HepG2 (cell line): ENCODE results near the gene GLB1L. TPM values are rescaled to one million over a fixed set of nuclear protein-coding genes. Genes with fewer than 3 reads are reported as not detected.

Source experiments
- CBFB ChIP-seq: sonication (generic); formaldehyde crosslinking; IDR thresholded peaks from 2 replicates; pipeline ENCODE4 v1.4.0; 2020; ENCODE audit warnings: missing genetic modification reagents
- CCAR2 ChIP-seq: fragments of 200-400 bp; formaldehyde crosslinking; optimal IDR thresholded peaks from 2 replicates; pipeline ENCODE3; 2018; ENCODE audit warnings: low read depth, mild to moderate bottlenecking, low read length, moderate library complexity
- EEA1 ChIP-seq: sonication (generic); formaldehyde crosslinking; IDR thresholded peaks from 2 replicates; pipeline ENCODE4 v1.5.1; 2020; ENCODE audit warnings: mild to moderate bottlenecking, missing genetic modification reagents, borderline replicate concordance
- FOXM1 ChIP-seq: sonication (generic); formaldehyde crosslinking; IDR thresholded peaks from 2 replicates; pipeline ENCODE4 v1.5.0; 2020; ENCODE audit warnings: missing genetic modification reagents
- HDAC6 ChIP-seq: fragments of 200-600 bp; sonication (generic); IDR thresholded peaks from 2 replicates; pipeline ENCODE4 v1.7.0; 2017; ENCODE audit warnings: mild to moderate bottlenecking, antibody characterized with exemption, low read length, low read depth
- HHEX ChIP-seq: IDR thresholded peaks from 2 replicates; pipeline ENCODE4 v1.6.1; 2016; ENCODE audit warnings: control low read depth
- KMT2B ChIP-seq: IDR thresholded peaks from 2 replicates; pipeline ENCODE4 v1.6.1; 2016; ENCODE audit warnings: missing genetic modification reagents, missing compliant biosample characterization
- NBN ChIP-seq: fragments of 450-650 bp; conservative IDR thresholded peaks from 2 replicates; pipeline ENCODE4 v1.6.1; 2017
- PCBP1 ChIP-seq: fragments of 200-400 bp; formaldehyde crosslinking; IDR thresholded peaks from 2 replicates; pipeline ENCODE4 v1.6.1; 2017; ENCODE audit warnings: mild to moderate bottlenecking, low read depth, low read length, borderline replicate concordance
- PPARG ChIP-seq: conservative IDR thresholded peaks from 2 replicates; pipeline ENCODE4 v1.6.1; 2016; ENCODE audit warnings: missing biosample characterization, missing genetic modification reagents
- RELA ChIP-seq: sonication (generic); formaldehyde crosslinking; IDR thresholded peaks from 2 replicates; pipeline ENCODE4 v1.4.0; 2020; ENCODE audit warnings: missing genetic modification reagents
- RFX1 ChIP-seq: fragments of 450-650 bp; IDR thresholded peaks from 2 replicates; pipeline ENCODE4 v1.6.1; 2017
- RFX5 ChIP-seq: IDR thresholded peaks from 2 replicates; pipeline ENCODE4 v1.6.1; 2011; ENCODE audit warnings: low read depth, low read length, improper control_type of control experiment
- TP53 ChIP-seq: sonication (generic); formaldehyde crosslinking; conservative IDR thresholded peaks from 2 replicates; pipeline ENCODE4 v1.4.0; 2020; ENCODE audit warnings: missing genetic modification reagents
- U2AF1 ChIP-seq: fragments of 200-400 bp; formaldehyde crosslinking; optimal IDR thresholded peaks from 2 replicates; pipeline ENCODE3; 2017; ENCODE audit warnings: mild to moderate bottlenecking, low read depth, low read length
- ZC3H4 ChIP-seq: sonication (generic); formaldehyde crosslinking; IDR thresholded peaks from 2 replicates; pipeline ENCODE4 v1.4.0; 2020; ENCODE audit warnings: missing genetic modification reagents, borderline replicate concordance
- ZEB1 ChIP-seq: IDR thresholded peaks from 2 replicates; pipeline ENCODE4 v1.6.1; 2012; ENCODE audit warnings: mild to moderate bottlenecking, low read depth, inconsistent platforms; ENCODE audit not compliant: insufficient replicate concordance
- ZFAT ChIP-seq: sonication (generic); formaldehyde crosslinking; conservative IDR thresholded peaks from 2 replicates; pipeline ENCODE4 v1.8.1; 2023; ENCODE audit warnings: missing genetic modification reagents, inconsistent platforms
- ZKSCAN5 ChIP-seq: sonication (generic); formaldehyde crosslinking; IDR thresholded peaks from 2 replicates; pipeline ENCODE4 v1.5.1; 2020; ENCODE audit warnings: mild to moderate bottlenecking, missing genetic modification reagents
- ZMYM2 ChIP-seq: sonication (generic); formaldehyde crosslinking; IDR thresholded peaks from 2 replicates; pipeline ENCODE4 v1.8.0; 2022; ENCODE audit warnings: mild to moderate bottlenecking, missing genetic modification reagents
- ZNF230 ChIP-seq: sonication (generic); formaldehyde crosslinking; IDR thresholded peaks from 2 replicates; pipeline ENCODE4 v1.4.0; 2020; ENCODE audit warnings: mild to moderate bottlenecking, missing genetic modification reagents
- ZNF335 ChIP-seq: sonication (generic); formaldehyde crosslinking; IDR thresholded peaks from 2 replicates; pipeline ENCODE4 v1.4.0; 2020; ENCODE audit warnings: missing genetic modification reagents
- ZNF451 ChIP-seq: sonication (generic); formaldehyde crosslinking; IDR thresholded peaks from 2 replicates; pipeline ENCODE4 v1.5.0; 2020; ENCODE audit warnings: mild to moderate bottlenecking, missing genetic modification reagents
- ZNF567 ChIP-seq: sonication (generic); formaldehyde crosslinking; IDR thresholded peaks from 2 replicates; pipeline ENCODE4 v1.8.1; 2023; ENCODE audit warnings: mild to moderate bottlenecking, missing genetic modification reagents, borderline replicate concordance
- ZNF619 ChIP-seq: sonication (generic); formaldehyde crosslinking; IDR thresholded peaks from 2 replicates; pipeline ENCODE4 v1.4.0; 2020; ENCODE audit warnings: mild to moderate bottlenecking, missing genetic modification reagents
- ZSCAN30 ChIP-seq: sonication (generic); formaldehyde crosslinking; IDR thresholded peaks from 2 replicates; pipeline ENCODE4 v1.5.0; 2020; ENCODE audit warnings: mild to moderate bottlenecking, missing genetic modification reagents
- polyA plus RNA-seq, 8 experiments: library from polyadenylated mRNA; depleted of rRNA in 3 of 8; stranded (reverse) in 7 of 8; unstranded in 1 of 8; fragments of >200 nt; fragmentation: Illumina TruSeq in 4 of 8; extraction: Trizol in 4 of 8; gene quantifications; 2 replicates each; pipeline versions ENCODE4 v1.2.1 to v1.2.3, GENCODE V29; 2011 to 2016; ENCODE audit warnings: low read depth in 4 of 8, missing spikeins in 1 of 8, mixed read lengths in 1 of 8; ENCODE audit not compliant: insufficient read depth in 1 of 8
- total RNA-seq, 5 experiments: library from RNA; depleted of rRNA; stranded (reverse); fragments of >200 nt; fragmentation: Illumina TruSeq; extraction: Trizol; gene quantifications; 2 replicates each; pipeline ENCODE4 v1.2.3, GENCODE V29; 2016; ENCODE audit warnings: low read depth in 1 of 5
- TF ChIP-seq, protein P1 (sequence below): sonication (generic); formaldehyde crosslinking; IDR thresholded peaks from 2 replicates; pipeline ENCODE4 v1.9.0; 2022; ENCODE audit warnings: low read depth, missing genetic modification reagents
- TF ChIP-seq, protein P2 (sequence below): sonication (generic); formaldehyde crosslinking; IDR thresholded peaks from 2 replicates; pipeline ENCODE4 v1.8.1; 2023; ENCODE audit warnings: mild to moderate bottlenecking, missing genetic modification reagents
- TF ChIP-seq, protein P3 (sequence below): sonication (generic); formaldehyde crosslinking; IDR thresholded peaks from 2 replicates; pipeline ENCODE4 v1.8.1; 2023; ENCODE audit warnings: missing genetic modification reagents, inconsistent platforms, borderline replicate concordance

GLB1L gene
- total and polyA plus RNA-seq, 2 of the 13 experiments (the other 11 are each of a cell fraction or from before 2014, with no cell fraction given): 6.8 to 7.3 TPM

DNA sequence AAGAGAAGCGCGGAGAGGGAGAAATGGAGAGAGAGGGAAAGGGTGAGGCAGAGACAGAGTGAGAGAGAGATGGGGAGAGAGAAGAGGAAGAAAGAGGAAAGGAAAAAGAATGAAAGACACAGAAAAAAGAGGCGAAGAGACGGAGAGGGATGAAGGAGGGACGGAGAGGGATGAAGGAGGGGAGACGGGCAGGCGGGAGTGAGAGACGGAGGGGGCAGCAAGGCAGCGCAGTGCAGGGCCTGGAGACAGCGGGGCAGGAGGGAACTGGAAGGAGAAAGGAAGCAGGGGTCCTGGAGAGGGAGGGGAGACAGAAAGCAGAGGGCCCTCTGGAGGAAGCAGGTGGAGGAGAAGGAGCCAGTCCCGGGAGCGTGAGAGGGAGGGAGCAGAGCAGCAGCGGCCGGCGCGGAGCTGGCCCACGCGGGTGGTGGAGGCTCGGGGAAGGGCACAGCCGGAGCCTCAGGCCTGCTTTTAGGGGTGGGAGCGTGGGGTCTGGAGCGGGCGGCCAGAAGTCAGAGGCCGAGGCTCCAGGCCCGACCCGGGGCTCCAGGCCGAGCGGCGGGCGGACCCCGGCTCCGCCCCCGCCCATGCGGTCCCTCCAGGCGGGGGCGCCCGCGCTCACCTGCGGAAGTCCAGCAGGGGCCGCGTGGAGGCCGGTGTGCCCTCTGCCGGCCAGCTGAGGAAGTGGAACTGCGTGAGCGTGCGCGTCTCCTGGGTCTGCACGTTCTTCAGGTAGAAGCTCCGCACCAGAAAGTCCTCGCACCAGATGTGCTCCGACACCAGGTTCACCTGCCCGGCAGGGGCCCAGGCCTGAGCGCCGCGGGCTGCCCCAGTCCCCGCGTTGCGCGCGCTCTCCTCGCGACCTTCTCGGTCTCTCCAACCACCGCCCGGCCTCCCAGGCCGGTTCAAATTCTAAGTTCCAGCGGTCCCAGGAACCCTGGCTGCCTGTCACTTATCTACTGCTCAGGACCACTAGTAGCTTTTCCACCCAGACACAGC, 49.4 kb upstream of the GLB1L start (continued):
- TF ChIP-seq KMT2B (CRISPR knock-in tag) (peak; percentile 40; the same call in 1 of the 2 replicates), ZC3H4 (CRISPR knock-in tag) (peak; percentile 63; the same call in 1 of the 2 replicates), ZNF451 (peak; percentile 96; the same call in 1 of the 2 replicates), ZNF230 (CRISPR knock-in tag) (peak; percentile 54), CCAR2 (no peak), RELA (CRISPR knock-in tag) (0 out of 2 replicates have a peak, but pooled peaks have one; percentile 71), ZNF567 (CRISPR knock-in tag) (0 out of 2 replicates have a peak, but pooled peaks have one; percentile 69), RFX5 (no peak), EEA1 (CRISPR knock-in tag) (peak; percentile 89; the same call in 1 of the 2 replicates), ZMYM2 (CRISPR knock-in tag) (no peak), NBN (0 out of 2 replicates have a peak, but pooled peaks have one; percentile 45), CBFB (peak; percentile 89), HDAC6 (no peak), PCBP1 (no peak), ZNF335 (CRISPR knock-in tag) (0 out of 2 replicates have a peak, but pooled peaks have one; percentile 63), PPARG (peak; percentile 84), U2AF1 (peak; percentile 73), ZNF619 (peak; percentile 95; the same call in 1 of the 2 replicates), RFX1 (no peak), ZEB1 (peak; percentile 86), ZFAT (CRISPR knock-in tag) (0 out of 2 replicates have a peak, but pooled peaks have one; percentile 47), TP53 (no peak), ZSCAN30 (CRISPR knock-in tag) (no peak), HHEX (CRISPR knock-in tag) (no peak), ZKSCAN5 (no peak), FOXM1 (CRISPR knock-in tag) (no peak)
- TF ChIP-seq, protein P1, sequence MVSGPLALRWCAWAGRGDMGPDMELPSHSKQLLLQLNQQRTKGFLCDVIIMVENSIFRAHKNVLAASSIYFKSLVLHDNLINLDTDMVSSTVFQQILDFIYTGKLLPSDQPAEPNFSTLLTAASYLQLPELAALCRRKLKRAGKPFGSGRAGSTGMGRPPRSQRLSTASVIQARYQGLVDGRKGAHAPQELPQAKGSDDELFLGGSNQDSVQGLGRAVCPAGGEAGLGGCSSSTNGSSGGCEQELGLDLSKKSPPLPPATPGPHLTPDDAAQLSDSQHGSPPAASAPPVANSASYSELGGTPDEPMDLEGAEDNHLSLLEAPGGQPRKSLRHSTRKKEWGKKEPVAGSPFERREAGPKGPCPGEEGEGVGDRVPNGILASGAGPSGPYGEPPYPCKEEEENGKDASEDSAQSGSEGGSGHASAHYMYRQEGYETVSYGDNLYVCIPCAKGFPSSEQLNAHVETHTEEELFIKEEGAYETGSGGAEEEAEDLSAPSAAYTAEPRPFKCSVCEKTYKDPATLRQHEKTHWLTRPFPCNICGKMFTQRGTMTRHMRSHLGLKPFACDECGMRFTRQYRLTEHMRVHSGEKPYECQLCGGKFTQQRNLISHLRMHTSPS (CRISPR knock-in tag): no peak
- TF ChIP-seq, protein P2, sequence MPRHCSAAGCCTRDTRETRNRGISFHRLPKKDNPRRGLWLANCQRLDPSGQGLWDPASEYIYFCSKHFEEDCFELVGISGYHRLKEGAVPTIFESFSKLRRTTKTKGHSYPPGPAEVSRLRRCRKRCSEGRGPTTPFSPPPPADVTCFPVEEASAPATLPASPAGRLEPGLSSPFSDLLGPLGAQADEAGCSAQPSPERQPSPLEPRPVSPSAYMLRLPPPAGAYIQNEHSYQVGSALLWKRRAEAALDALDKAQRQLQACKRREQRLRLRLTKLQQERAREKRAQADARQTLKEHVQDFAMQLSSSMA (CRISPR knock-in tag): peak; percentile 89; the same call in 1 of the 2 replicates
- TF ChIP-seq, protein P3, sequence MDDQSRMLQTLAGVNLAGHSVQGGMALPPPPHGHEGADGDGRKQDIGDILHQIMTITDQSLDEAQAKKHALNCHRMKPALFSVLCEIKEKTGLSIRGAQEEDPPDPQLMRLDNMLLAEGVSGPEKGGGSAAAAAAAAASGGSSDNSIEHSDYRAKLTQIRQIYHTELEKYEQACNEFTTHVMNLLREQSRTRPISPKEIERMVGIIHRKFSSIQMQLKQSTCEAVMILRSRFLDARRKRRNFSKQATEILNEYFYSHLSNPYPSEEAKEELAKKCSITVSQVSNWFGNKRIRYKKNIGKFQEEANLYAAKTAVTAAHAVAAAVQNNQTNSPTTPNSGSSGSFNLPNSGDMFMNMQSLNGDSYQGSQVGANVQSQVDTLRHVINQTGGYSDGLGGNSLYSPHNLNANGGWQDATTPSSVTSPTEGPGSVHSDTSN (CRISPR knock-in tag): no peak
